HG02970 (cell line): ENCODE results near the gene PRKG1.
A peak's percentile ranks its signal among the peaks of the same experiment; 100 is the strongest.
"Not testable (repeated sequence)": the region's sequence is repeated elsewhere in the genome, so short reads cannot be mapped to it uniquely, and the experiment has no call there.

ENCODE experiments used
- ATAC-seq: cut with Tn5 transposase; IDR thresholded peaks from one replicate; pipeline ENCODE4 v1.9.1; 2021; ENCODE audit warnings: mild to moderate bottlenecking, moderate library complexity, moderate number of reproducible peaks; ENCODE audit not compliant: unreplicated experiment, low FRiP score

PRKG1 gene

DNA sequence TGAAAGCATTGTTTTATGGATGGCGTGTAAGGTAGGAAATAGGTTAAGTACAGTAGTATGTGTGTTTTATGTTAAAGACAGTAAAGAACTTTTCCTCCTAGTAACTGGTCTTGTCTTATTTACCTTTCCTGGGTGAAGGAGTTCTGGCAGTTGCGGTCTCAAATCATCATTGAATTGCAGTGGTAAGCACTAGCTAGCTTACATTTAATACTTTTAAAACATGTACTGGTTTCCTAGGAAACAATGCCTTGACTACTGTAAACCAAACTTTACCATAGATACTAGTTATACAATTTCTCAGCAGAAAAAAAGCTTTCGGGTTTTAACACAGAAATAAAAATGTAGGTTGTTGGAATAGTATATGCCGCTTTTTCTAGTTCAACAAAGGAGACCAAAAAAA lies 37.7 kb downstream of the PRKG1 start:
- no peak for ATAC-seq

DNA sequence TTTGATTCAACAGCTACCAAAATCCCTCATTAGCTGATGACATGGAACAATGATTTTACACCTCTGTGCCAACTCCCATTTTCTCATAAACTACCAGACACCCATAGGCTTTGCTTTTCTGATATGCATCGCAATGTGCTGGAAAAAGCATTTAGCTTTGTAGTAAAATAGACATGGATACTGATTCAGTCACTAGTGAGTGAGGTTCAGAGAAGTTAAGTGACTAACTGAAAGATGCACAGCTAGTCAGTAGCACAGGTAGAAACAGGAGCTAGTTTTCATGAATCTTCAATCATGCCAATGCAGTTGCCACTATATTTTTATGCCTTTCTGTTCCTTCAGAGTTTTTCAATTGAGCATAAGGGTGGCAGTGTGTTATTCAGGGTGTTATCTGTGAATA lies 38.7 kb downstream of the PRKG1 start:
- ATAC-seq: no peak

DNA sequence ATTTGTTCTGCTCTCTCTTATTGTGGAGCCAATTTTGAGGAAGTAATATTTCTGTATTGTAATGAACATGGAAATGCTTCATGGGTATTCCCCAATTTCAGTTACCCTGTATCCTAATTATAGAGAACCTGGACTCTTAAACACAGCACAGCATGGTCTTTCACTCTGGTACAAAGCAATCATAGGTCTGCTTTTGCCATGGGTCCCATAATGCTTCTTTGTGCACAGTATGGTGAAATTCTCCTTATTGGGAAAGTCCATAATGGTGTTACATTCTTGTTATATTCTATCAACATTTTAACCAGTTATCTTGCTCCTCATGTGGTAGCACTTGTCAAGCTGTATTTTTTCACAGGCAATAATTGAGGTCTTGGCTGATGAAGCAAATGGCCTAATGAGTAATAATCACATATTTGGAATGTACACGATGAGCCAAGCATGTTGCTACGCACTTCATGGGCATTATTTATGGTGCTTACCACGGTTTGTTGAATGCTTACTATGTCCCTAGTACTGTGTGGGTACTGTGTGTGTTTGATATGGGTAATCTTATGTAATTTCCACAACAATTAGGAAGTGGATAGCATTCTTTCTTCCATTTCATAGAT lies 42.9 kb downstream of the PRKG1 start:
- no peak for ATAC-seq

DNA sequence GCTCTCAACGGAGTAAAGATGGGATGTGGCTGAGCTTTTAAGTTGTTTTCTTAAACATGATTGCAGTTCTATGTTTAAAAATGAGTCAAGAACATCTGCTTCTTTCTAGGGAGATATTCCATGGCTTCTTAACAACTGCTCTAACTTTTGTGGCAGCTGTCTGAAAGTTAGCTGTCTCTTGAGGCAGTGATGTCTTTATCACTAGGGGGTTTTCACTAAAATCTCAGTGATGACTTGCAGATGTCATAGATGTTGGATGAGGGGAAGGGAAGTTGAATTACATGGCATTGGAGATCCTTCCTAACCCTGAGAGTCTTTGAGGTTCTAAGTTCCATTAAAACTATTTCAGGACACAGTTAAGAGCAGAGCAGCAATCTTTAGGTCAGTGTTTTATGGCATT lies 43.5 kb downstream of the PRKG1 start:
- ATAC-seq: no peak

DNA sequence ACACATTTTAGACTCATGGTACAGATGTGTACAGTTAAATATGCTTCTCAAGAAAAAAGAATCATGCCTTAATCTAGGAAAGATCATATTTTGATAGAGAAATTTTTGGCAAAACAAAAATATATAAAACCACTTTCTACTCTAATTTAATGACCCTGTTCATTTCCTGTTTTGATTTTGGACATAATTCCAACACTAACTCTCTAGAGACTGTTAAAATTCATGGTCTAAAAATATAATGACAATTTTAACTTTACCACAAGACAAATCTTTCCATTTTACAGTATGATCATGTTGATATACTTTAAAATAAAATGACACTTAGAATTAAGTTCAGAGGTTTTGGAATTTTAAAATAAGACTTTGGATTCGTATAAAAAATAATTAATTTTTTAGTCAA lies 45.2 kb downstream of the PRKG1 start:
- ATAC-seq: no peak

DNA sequence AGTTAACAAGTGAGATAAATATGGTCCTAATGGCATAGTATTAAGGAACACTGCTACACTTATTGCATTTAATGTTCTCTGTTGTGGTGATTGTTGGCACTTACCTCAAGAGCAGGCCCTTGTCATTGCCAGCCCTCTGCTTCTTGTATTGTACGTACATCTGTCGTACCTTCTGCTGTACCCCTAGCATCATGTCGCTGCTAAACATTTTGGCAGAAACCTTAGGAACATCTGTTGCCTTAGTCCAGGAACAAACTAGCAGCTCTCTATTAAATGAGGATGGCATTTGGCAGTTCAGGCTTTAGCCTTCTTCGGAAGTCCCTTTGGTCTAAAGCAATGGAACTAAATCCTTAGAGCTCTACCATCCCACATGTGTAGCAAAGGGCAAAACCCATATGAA lies 47.6 kb downstream of the PRKG1 start:
- ATAC-seq: no peak

DNA sequence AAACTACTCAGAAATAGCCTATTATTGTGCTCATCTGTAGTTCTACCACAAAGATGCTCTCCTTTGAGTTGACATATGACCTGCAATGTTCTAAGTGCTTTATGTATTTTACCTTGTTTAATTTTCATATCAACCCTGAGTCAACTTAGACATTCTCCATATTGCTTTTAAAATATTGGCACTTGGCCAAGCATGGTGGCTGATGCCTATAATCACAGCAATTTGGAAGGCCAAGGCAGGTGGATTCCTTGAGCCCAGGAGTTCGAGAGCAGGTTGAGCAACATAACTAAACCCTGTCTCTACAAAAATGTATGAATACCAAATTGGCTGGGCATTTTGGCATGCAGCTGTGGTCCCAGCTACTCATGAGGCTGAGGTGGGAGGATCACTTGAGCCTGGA lies 50.6 kb downstream of the PRKG1 start:
- ATAC-seq: no peak

DNA sequence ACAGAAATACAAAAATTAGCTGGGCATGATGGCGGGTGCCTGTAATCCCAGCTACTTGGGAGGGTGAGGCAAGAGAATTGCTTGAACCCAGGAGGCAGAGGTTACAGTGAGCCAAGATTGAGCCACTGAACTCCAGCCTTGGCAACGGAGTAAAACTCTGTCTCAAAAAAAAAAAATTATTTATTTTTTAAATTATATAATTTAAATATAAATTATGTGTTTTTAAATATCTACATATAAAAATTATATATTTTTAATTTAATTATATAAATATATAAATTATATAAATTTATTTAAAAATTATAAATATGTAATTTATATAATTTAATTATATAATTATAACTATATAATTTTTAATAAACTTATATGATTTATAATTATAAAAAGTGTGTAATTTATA lies 51.2 kb downstream of the PRKG1 start:
- no peak for ATAC-seq

DNA sequence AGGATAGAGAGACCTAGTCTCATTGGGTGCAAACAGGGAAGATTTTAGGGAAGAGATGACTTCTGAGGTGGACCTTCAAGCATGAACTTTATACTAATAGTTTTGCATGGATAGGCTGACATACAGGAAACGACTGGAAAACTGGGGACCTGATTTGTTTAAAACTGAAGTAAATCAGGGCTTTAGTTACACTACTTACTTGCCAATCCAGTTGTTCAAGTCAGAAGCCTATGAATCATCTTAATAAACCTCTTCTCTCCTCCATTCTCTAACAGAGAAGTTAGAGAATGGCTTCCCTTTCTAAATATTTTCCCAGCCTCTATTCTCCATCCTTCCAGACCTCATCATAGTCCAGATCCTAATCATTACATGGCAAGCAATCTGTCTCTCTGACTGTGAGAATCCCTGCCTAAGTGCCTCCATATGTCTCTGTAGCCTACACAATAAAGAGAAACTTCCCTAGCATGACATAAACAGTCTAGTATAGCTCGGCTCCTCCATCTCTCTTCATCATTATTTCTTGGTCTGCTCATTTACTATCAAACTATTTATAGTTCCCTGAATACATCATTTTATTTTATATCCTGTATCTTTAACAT lies 55.8 kb downstream of the PRKG1 start:
- ATAC-seq: no peak

DNA sequence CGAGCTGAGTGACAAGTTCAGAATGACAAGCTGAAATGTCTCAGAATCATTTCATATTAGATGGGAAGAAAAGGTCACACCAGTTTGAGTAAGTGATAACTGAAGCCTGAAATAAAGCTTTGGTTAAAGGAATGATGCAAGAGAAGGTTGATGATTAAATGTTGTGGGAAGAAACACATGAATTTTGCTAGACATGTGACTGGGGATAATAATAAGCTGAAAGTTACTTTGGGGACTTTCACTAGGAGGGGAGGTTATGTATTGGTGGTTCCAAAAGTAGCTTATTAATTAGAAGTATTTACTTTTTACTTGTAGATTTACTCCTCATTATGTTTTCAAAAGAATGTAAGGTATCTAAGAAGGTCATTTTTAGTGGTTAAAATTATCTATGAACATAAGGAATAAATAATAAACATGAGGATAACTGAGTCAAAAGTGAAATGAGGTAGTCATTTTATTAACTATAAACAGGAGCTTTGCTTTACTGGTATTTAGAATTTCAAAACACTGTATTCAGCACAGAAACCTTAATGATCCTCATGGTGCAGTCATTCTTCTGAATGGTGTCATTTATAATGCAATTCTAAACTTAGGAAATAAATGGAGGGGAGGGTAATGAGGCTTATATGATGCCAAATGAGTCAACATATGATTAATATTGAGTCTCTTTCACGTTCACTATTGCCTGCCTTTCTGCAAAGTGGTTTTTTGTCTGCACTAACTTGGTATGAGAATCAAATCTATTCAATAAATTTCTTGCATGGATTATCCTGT lies 63.7 kb downstream of the PRKG1 start:
- peak; percentile 45 for ATAC-seq

DNA sequence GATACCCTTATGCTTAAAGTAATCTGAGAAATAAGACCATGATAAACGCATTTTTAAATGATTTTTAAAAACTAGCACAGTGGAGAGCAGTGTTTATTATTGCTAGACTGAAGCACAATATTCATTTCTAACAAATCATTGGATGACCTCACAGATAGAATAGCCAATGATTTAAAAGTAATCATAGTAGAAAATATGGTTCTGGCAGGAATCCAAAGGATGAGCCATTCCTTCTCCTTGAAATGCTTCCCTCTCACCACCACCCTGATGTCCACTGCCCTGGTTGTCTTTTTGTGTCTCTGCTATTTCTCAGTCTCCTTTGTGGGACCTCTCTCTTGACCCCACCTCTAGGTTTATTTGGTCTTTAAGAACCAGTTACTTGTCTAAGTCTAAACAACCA lies 64.9 kb downstream of the PRKG1 start:
- ATAC-seq: no peak

DNA sequence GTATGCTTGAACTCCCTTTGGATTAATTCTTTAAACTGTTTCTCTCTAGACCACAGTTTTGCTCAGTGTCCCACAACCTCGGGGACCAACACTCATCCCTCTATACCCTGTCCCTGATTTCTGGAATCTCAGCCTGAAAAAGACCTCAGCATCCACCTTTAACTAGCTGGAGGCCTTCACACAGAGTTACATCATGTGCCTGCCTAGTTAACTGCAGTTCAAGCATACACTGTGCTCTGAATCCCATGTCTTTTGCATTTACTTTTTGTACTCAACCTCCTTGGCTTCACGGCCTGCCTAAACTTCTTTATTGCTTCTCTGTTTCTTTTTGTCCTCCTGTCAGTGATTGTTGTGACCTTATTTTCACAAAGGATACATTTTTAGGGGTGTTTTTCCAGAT lies 66.7 kb downstream of the PRKG1 start:
- ATAC-seq: no peak

DNA sequence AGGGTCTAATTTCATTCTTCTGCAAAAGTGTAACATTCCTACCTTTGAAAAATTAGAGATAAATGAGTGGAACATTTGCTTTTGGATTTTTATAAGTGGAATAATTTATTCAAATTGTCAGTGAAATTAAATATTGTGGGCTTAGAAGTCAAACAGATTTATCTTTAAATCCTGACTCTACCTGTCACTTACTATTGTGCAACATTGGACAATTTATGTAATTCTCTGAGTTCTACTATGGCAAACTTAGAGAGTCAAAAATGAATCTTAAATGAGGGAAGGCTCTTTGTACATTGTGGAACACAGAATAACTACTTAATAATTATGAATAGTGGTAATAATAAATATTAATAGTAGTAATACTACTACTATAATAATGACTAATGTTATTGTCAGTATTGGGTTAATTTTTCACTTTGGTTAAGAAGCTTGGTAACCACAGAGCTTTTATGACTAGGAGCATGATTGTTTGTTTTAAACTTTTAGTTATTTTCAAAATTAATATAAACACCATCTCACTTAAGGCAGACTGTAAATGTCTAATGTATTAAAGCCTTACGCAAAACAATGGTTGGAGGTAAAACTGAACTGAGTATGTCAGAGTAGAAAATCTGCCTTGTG lies 70.0 kb downstream of the PRKG1 start:
- no peak for ATAC-seq

DNA sequence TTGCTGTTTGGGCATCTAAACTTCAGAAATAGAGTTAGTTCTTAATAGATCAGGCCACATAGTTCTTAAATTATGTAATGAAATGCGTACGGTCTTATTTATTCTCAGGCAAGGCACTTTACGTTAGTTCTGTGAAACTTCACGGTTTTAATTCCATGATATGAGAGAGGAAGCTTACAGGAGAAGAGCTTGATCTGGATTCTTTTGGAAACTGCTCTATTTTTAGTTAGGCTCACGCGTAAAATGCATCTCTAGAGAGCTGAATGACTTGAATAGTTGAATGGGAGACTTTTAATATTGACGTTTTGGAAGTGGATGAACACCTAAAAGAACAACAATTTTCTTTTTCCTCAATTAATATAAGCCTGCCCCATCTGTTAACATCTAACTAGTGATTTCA lies 71.1 kb downstream of the PRKG1 start:
- ATAC-seq: no peak

DNA sequence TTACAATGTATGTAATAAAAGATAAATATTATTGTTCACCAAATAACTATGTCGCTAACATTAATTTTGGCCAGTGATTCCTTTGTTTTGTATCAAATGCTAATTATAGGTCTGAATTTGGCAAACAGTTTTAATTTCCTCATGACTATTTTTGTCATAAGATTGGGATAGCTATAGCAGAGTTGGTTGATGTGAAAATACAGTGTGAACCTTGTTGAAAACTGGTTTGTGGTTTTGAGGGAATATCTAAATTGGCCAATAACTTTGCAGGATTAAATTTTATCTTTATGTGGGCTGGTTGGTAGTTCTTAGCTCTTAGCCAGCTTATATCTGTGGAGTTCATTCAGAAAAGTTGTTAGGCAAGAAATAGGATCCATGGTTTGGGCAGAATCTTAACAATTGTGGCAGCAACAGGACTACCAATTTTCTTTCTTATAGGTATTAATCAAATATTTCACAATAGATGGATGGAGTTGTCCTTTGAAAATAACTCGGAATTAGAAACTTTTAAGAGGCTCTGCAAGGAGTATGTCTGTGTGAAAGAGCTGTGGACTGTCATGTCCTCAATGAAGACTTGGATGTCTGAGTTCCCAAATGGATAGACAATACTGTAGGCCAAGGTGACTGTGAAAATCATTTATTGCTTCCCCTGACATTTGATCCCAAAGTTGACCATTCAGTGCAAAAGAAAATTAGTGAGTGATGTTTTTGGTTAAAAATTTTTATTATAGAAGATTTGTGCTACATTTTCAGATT lies 73.5 kb downstream of the PRKG1 start:
- ATAC-seq: no peak

DNA sequence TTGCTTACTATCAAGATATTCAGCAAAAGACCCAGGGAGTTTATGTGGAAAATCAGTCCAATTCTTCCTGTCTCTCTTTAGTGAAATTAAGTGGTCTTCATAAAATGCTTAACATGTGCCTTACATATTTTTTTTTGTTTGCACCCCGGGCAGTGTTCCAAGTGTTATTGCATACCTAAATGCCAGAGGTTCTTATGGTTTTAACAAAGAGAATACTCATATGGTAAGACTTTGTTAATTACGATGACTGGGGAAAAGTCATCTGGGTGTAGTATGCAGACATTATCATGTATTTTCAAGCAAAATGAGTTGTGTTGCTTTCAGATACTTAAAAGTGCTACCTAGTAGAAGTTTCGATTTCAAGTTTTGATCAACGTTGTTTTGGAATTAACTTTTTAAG lies 82.6 kb downstream of the PRKG1 start:
- no peak for ATAC-seq

DNA sequence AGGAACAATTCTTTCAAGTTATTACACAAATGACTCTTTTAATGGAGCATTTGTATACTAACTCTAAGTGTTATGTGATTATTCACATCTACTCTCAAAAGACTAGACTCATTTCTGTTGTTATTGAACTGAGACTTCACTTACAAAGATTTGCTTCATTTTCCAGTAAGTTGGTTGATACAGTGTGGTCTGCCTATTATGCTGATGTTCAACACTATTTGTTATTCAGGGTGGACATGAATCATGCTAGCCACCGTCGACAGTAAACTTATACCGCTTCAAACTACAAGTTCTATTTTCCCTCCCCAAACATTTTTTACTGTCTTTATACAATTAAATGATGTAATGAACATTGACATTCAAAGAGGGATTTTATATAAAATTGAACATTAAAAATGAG lies 84.5 kb downstream of the PRKG1 start:
- no peak for ATAC-seq

DNA sequence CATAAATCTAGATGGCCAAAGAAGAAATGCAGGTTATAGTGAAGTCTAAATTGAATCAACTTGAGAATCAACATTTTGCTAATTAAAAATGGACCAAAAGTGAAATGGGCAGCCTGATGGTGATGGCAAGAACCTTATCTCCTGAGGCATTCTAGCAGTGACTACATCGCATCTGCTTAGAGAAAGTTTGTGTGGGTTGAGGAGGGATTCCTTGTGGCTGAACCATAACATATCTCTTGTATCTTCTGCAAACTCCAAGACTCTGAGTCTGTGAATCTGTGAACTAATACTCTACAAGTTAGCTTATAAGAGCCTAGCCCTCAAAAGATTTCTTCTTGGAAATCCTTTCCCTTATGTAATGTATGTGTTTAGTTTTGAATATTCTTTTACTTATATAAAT lies 85.6 kb downstream of the PRKG1 start:
- ATAC-seq: no peak

DNA sequence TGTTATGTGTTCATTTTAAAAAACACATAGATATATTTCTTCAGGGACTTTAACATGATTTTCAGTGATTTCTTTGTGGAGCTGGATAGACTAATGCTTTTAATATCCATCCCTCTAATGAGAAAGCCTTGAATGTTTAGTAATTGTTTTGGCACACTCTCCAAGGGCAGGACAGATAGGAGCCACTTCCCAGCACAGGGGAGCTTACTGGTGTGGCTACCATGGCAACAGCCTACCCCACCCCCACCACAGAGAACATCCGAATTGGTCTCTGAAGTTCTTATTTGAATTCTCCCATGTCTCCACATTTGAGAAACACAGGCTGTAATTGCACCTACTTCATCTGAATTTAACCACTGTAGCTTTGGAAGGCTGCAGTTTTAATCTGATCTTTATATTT lies 87.7 kb downstream of the PRKG1 start:
- no peak for ATAC-seq

DNA sequence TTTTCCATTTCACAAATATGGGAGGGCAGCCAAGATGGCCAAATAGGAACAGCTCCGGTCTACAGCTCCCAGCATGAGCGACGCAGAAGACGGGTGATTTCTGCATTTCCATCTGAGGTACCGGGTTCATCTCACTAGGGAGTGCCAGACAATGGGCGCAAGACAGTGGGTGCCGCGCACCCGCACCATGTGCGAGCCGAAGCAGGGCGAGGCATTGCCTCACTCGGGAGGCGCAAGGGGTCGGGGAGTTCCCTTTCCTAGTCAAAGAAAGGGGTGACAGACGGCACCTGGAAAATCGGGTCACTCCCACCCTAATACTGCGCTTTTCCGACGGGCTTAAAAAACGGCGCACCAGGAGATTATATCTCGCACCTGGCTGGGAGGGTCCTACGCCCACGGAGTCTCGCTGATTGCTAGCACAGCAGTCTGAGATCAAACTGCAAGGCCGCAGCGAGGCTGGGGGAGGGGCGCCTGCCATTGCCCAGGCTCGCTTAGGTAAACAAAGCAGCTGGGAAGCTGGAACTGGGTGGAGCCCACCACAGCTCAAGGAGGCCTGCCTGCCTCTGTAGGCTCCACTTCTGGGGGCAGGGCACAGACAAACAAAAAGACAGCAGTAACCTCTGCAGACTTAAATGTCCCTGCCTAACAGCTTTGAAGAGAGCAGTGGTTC lies 89.2 kb downstream of the PRKG1 start:
- not testable (repeated sequence) for ATAC-seq
